OCI-LY7 (cell line): ENCODE results near the gene HOXB5.

ENCODE experiments used
- EZH2phosphoT487 ChIP-seq: fragments of 200-600 bp; sonication (generic); IDR thresholded peaks from 2 replicates; pipeline ENCODE4 v1.6.1; 2018; ENCODE audit warnings: low read depth, borderline replicate concordance, mild to moderate bottlenecking, mixed run types, antibody characterized with exemption, low read length, moderate library complexity, mixed read lengths
- TF ChIP-seq, protein P1 (sequence below): fragments of 200-600 bp; sonication (generic); conservative IDR thresholded peaks from 2 replicates; pipeline ENCODE4 v1.5.1; 2014; ENCODE audit warnings: mild to moderate bottlenecking, antibody characterized with exemption, low read length, moderate library complexity, mixed read lengths

DNA sequence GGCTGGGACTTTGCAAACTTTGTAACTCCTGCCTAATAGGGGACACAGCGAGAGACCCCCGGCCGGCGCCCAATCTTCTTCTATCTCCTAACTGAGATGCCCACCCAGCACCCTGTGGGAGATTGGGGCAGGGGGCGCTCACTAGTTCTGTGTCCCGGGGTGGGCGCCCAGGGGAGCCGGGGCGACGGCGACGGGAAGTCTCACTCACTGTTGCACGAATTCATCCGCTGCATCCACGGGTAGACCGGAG, 3.9 kb upstream of the HOXB5 start:
- TF ChIP-seq, protein P1, sequence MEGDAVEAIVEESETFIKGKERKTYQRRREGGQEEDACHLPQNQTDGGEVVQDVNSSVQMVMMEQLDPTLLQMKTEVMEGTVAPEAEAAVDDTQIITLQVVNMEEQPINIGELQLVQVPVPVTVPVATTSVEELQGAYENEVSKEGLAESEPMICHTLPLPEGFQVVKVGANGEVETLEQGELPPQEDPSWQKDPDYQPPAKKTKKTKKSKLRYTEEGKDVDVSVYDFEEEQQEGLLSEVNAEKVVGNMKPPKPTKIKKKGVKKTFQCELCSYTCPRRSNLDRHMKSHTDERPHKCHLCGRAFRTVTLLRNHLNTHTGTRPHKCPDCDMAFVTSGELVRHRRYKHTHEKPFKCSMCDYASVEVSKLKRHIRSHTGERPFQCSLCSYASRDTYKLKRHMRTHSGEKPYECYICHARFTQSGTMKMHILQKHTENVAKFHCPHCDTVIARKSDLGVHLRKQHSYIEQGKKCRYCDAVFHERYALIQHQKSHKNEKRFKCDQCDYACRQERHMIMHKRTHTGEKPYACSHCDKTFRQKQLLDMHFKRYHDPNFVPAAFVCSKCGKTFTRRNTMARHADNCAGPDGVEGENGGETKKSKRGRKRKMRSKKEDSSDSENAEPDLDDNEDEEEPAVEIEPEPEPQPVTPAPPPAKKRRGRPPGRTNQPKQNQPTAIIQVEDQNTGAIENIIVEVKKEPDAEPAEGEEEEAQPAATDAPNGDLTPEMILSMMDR = no peak
- no peak for TF ChIP-seq EZH2phosphoT487
